ENCODE measurements around the gene ATPAF2.

DNA sequence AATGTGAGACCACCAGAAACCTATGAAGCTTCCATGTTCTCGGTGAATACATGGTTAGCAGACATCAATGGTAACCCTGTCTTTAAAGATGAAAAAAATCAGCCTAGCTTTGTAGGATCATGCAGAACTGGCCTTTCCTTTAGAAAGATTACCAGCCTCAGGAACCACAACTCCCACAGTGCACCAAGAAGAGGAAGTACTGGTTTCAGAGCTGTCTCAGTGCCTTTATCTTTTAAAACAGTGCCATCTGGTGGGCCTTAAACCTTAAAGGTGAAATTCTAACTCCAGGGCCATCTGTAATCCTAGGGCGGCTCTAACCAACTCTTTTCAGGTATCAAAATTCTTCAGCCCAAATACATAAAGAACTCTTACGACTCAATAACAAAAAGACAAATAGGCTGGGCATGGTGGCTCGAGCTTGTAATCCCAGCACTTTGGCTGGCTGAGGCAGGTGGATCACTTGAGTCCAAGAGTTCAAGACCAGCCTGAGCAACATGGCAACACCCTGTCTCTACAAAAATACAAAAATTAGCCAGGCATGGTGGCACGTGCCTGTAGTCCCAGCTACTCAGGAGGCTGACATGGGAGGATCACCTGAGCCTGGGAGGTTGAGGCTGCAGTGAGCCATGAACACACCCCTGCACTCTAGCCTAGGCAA lies 5.4 kb downstream of the ATPAF2 start:
- TF ChIP-seq, protein P1, sequence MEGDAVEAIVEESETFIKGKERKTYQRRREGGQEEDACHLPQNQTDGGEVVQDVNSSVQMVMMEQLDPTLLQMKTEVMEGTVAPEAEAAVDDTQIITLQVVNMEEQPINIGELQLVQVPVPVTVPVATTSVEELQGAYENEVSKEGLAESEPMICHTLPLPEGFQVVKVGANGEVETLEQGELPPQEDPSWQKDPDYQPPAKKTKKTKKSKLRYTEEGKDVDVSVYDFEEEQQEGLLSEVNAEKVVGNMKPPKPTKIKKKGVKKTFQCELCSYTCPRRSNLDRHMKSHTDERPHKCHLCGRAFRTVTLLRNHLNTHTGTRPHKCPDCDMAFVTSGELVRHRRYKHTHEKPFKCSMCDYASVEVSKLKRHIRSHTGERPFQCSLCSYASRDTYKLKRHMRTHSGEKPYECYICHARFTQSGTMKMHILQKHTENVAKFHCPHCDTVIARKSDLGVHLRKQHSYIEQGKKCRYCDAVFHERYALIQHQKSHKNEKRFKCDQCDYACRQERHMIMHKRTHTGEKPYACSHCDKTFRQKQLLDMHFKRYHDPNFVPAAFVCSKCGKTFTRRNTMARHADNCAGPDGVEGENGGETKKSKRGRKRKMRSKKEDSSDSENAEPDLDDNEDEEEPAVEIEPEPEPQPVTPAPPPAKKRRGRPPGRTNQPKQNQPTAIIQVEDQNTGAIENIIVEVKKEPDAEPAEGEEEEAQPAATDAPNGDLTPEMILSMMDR (IDR thresholded peaks at IDR 0.05; ENCODE audit: low read depth, low read length, missing input control), result peak; percentile 67
- no peak for TF ChIP-seq JUND (IDR thresholded peaks at IDR 0.05)
